ENCODE measurements around the gene POLR2M.

Gene POLR2M

DNA sequence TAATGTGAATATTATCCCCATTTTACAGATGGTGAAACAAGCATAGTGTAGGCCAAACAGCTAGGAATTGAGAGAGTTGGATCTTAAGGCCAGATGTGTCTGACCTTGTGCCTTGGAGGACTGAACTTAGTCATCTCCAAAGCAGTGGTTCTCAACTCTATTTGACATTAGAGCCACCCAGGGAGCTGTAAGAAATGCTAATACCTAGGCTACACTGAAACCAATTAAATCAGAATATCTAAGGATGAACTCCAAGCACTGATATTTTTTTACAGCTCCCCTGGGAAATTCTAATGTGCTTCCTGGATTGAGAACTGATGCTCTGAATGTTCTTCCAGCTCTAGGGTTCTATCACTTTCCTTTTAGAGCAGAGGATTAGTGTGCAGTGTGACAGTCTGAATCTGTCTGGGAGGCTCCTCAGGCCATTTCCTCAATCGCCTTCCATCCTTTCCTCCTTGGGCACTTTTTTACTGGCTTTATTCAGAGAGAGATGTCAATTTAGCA is 32.3 kb downstream of the POLR2M start:
- no peak for DNase-seq (ENCODE audit: low read depth, low spot score)

DNA sequence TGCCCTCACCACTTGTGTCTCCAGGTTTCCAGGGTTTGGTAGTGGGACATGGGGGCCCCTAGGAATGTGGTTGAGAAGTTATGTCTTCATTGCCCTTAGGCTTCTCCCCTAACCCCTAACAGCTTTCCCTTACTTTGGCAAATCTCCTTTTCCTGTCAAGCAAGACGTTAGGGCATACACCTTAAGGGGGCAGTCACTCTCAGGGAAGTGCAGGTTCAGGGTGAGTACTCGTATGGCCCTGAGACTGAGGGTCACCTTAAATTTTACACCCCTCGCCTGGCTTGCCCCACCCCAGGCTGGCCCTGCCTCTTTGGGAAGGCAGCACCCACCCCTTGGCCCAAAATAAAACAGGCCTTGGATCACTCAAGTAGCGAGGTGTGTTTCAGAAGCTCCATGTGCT is 33.5 kb downstream of the POLR2M start:
- no peak for DNase-seq (ENCODE audit: low read depth, low spot score)

DNA sequence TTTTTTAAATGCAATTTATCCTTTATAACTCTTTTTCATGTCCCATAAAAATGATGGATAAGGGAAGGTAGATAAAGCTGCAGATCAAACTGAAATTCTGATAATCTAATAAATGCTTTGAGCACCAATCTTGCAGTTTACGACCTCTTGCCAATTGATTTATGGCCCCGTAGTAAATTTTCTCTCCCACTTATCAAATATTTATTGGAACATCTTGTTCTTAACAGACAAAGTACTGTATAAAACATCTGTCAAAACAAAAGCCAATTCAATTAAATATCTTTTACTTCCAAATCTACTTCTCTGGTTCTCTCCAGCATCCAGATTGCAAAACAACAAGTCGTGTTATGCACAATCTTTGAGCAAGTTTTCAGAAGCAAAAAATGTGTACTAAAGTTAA is 34.6 kb downstream of the POLR2M start:
- no peak for DNase-seq (ENCODE audit: low read depth, low spot score)

DNA sequence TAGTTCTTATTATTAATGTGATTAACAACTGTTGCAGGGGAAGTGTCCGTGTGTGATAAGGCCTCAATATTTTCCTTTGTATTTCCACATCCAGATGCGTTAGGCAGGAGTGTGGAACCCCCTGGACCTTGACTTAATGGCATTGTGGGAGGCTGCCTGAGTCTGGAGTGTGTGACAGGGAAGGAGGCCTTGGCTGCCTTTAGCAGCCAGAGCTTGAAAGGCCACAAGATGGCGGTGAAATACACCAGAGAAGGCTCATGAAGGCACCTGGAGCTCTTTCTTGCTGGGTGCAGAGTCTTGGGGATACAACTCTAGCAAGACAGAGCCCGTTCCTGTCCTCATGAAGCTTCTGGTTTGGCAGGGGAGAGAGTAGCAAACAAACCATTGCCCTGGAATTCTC is 36.9 kb downstream of the POLR2M start:
- DNase-seq (ENCODE audit: low read depth, low spot score) = peak; percentile 24

DNA sequence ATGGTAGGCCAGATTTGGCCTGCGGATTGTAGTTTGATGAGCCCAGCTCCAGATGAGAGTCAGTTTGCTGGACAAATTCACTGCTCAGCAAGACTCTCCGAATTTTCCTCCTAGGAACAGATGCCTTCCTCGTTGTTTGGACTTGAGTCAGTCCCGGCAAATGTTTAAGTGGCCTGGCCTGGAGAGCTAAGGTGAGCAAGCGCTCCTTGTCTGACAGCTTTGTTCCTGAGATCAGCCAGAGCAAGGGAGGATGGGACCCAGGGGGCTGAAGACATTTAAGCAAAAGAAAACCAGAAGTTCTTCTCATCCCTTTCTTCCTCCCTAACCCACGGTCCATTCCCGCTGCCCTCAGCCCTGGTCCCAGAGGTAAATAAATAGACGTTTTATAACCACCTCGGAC is 40.3 kb downstream of the POLR2M start:
- peak; percentile 21 for DNase-seq (ENCODE audit: low read depth, low spot score)

DNA sequence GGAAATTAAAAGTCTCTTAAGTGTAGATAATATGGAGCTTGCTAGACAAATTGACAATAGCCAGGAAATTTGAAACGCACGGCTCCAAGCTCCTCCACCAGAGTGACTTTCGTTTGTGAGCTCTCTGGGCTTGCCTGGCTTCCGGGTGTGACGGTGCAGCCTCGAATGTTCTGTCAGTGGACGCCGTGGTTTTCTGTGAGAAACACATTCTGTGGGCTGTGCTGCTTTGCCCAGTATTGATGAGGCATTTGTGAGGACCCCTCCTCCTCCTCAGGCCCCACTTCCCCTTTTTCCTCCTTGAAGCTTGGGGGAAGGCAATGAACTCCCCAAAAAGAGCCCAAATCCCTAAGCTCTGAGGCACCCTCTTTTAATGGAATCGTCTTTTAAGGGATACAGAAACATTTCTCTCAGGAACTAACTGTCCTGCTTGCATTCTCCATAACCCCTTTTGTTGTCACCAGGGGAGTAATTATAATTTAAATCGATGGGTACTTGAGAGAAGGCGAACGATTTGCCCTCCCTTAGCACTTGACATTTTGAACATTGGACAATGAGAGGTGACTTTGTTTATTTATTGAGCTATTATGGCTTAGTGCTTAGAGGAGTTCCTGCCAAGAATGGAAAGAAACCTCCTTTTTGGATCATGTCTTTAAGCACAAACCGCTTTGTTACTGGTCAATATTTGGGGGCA is 40.8 kb downstream of the POLR2M start:
- no peak for DNase-seq (ENCODE audit: low read depth, low spot score)

DNA sequence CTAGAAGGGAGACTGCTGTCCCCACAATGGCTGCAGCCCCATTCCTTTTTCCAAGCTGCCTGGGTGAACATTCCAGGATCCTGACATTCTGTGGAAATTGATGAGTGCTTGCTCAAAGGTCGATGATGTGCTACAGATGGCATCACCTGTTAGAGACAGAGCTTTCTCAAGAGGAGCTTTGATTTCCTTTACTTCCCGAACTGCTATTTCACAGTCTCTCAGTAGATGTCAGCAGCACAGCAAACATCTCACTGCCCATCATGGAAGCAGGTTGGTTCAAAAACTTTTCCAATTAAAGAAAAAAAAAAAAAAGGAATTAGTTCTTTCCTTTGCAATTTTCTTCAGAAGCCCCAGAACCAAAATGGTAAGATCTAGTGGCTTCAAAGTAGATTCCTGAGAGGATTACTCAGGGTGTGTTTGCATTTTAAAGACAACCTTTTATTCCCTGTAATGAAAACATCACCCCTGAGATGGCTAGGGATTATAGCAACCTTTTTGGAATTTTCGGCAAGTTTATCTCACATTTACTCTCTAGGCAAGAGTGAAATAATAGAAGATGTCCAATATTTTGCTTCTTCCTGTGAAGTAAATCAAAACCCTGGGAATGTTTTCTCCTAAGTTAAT is 44.8 kb downstream of the POLR2M start:
- no peak for DNase-seq (ENCODE audit: low read depth, low spot score)

DNA sequence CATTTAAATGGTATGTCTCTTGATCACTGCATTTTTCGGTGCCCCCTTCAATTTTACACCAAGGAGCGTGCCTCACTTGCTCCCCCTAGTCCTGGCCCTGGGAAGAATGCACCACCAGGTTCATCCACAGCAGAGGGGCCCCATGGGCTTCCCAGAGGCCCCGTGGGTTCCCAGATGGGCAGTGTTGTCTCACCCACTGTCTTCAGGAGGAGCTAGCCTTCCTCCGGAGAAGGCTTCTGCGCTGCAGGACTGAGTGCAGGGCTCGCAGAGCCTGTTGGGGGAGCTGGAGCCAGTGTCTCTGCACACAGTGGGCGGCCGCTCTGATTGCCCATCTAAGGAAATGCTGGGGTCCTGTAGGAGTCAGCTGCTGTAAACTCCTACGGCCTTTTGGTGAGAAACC is 45.9 kb downstream of the POLR2M start:
- peak; percentile 29 for DNase-seq (ENCODE audit: low read depth, low spot score)

DNA sequence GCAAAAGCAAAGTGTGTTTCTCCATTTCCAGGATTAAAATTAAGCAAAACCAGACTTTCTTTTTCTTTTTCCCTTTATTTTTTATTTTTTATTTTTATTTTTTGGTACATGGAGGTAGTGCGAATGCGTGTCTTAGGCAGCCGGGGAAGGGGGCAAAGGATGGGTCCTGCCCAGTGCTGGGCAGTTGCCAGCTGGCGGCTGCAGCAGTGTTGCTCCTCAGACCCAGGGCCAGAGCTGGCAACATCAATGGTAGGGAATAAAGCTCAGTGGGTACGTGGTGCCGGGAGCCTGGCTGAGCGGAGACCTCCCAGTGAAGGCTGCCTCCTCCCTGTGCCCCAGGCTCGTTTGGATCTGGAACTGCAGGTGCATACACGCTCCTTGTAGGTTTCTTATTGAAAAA is 46.3 kb downstream of the POLR2M start:
- DNase-seq (ENCODE audit: low read depth, low spot score) = no peak

DNA sequence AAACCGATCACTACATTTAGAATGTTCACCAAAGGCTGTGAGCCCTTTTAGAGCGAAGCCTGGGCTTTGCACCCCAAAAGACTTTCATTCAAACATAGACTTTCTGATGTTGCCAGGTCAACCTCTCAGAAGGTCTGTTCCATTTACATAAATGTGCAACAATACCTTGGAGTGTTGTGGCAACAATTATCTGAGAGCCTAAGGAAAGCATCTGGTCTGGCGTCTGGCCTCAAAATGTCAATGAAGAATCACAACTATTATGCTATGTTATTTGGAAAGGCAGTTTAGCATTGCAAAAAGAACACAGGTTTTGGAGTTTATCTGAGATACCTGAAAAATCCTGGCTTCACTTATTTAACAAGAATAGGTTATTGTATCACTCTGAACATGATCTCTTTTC is 50.0 kb downstream of the POLR2M start:
- DNase-seq (ENCODE audit: low read depth, low spot score) = no peak

DNA sequence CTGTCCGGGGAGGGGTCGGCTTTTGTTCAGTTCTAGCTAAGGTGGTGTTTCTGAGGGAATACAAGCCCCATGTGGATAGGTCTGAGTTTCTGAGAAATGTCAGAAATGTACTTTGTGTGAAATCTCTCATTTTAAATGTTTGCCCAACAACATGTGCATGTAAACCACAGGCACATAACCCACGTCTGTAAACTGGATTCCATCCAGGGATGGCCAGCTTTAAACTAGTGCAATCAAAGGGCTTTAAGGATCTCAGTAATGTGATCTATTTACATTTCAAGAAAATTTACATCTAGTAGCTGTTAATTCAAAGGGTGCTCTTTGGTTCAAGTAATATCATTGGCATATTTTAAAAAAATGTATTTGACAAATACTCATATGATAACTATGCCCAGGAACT is 52.0 kb downstream of the POLR2M start:
- no peak for DNase-seq (ENCODE audit: low read depth, low spot score)

DNA sequence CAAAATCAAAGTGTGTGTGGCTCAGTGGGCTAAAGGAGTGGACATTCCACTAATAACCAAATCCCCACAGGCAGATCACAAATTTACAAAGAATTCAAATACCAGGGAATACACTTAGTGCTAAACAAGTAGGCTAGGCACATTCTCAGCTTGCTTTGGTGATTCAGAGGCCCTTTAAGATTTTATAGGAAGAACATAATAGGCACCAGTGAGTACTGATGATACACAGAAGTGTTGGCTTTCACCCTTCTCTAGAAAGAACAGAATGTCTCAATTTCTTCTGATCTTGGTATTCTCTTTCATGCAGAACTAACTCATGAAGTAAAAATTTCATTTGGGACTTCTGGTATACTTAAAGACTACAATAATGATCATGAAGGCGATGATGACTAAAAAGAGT is 55.0 kb downstream of the POLR2M start:
- no peak for DNase-seq (ENCODE audit: low read depth, low spot score)

DNA sequence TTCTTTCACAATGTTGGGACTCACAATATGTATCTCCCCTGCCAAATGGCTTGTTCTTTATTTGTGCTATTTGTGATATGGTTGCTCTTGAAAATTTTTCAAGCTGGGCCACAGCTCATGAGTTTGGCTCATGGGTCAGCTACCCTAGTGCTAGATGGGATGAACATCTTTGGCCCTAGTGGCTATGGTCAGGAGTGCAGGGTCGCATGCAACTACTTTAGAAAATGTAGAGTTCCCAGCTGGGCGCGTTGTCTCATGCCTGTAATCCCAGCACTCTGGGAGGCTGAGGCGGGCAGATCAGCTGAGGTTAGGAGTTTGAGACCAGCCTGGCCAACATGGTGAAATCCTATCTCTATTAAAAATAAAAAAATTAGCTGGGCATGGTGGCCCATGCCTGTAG is 55.8 kb downstream of the POLR2M start:
- DNase-seq (ENCODE audit: low read depth, low spot score) = no peak

DNA sequence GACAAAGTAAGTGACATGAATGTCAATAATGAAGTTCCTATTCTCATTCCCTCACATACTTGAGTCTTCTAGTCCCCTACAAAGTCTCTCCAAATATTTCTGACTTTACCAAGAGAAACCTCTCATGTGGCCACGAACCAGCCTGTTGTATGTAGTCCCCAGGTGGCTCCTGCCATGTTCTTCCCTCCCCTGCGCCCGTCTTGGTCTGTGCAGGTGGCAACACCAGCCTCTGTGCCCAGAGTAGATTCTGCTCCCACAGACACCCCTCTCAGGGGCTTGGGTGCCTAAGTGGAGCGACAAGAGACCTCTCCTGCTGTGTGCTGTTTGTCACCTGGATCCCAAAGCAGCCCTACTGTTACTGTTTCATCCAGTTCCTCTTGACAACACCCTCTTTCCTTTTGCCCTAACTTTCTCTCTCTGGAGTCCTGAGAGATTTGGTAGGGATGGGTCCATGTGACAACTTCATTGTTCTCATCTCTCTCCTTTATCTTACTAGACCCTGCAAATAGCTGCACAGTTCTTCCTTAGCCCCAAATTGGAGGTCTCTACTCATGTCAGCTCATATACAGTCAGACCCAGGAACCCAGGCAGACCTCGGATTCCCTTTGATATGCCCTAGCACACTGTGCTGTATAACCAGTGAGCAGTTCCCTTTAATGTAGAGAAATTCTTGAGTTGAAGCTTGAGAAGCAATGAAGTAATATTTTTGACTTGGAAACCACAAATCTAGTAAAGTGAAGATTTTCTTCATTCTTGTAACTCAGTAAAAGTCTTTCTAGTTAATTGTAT is 56.9 kb downstream of the POLR2M start:
- DNase-seq (ENCODE audit: low read depth, low spot score) = no peak

All from ELF-1 (cell line).